Trophoblast cell (in vitro differentiated cells and primary cell): ENCODE results near the gene FYN.

Source experiments
- DNase-seq, 2 donors: peaks; one replicate each; pipeline ENCODE4 v3.0.0-alpha.2; 2016
- H2AFZ ChIP-seq: 2 replicates; pipeline ENCODE4 v1.6.1; 2013; ENCODE audit warnings: low read length, moderate library complexity, mild to moderate bottlenecking; ENCODE audit not compliant: insufficient read depth, poor library complexity
- H2AK5ac ChIP-seq: 2 replicates; pipeline ENCODE4 v1.6.1; 2013; ENCODE audit warnings: mild to moderate bottlenecking, low read length
- H2BK120ac ChIP-seq: 2 replicates; pipeline ENCODE4 v1.6.1; 2013; ENCODE audit warnings: low read length, mild to moderate bottlenecking, moderate library complexity; ENCODE audit not compliant: insufficient read depth, poor library complexity
- H2BK12ac ChIP-seq: 2 replicates; pipeline ENCODE4 v1.6.1; 2013; ENCODE audit warnings: mild to moderate bottlenecking, low read length, moderate library complexity
- H2BK5ac ChIP-seq: 2 replicates; pipeline ENCODE4 v1.6.1; 2013; ENCODE audit warnings: low read length, low read depth, moderate library complexity, mild to moderate bottlenecking; ENCODE audit not compliant: poor library complexity
- H3K14ac ChIP-seq: 2 replicates; pipeline ENCODE4 v1.6.1; 2013; ENCODE audit warnings: mild to moderate bottlenecking, low read length
- H3K18ac ChIP-seq: 2 replicates; pipeline ENCODE4 v1.6.1; 2013; ENCODE audit warnings: mild to moderate bottlenecking, low read length
- H3K23ac ChIP-seq: 2 replicates; pipeline ENCODE4 v1.6.1; 2013; ENCODE audit warnings: low read length
- H3K27ac ChIP-seq: 2 replicates; pipeline ENCODE4 v1.5.1; 2013; ENCODE audit warnings: low read depth, mild to moderate bottlenecking, inconsistent platforms, low read length, moderate library complexity
- H3K27me3 ChIP-seq: 2 replicates; pipeline ENCODE4 v1.6.1; 2013; ENCODE audit warnings: inconsistent platforms, mild to moderate bottlenecking, low read length, moderate library complexity; ENCODE audit not compliant: insufficient read depth
- H3K36me3 ChIP-seq, 2 experiments: 1 replicate in 1 of 2; 2 replicates in 1 of 2; pipeline ENCODE4 v1.6.1; 2013; ENCODE audit warnings: low read length in 2 of 2, mild to moderate bottlenecking in 2 of 2, moderate library complexity in 1 of 2; ENCODE audit not compliant: insufficient read depth in 2 of 2, control insufficient read depth in 1 of 2
- H3K4ac ChIP-seq: 2 replicates; pipeline ENCODE4 v1.6.1; 2013; ENCODE audit warnings: low read depth, mild to moderate bottlenecking, low read length, moderate library complexity
- H3K4me1 ChIP-seq, 2 experiments: 1 replicate in 1 of 2; 2 replicates in 1 of 2; pipeline ENCODE4 v1.6.1; 2013; ENCODE audit warnings: low read length in 2 of 2, mild to moderate bottlenecking in 2 of 2, moderate library complexity in 1 of 2; ENCODE audit not compliant: insufficient read depth in 2 of 2, control insufficient read depth in 1 of 2
- H3K4me2 ChIP-seq: 2 replicates; pipeline ENCODE4 v1.6.1; 2013; ENCODE audit warnings: inconsistent platforms, mild to moderate bottlenecking, low read length, moderate library complexity
- H3K4me3 ChIP-seq: 2 replicates; pipeline ENCODE4 v1.5.1; 2013; ENCODE audit warnings: mild to moderate bottlenecking, low read depth, low read length, inconsistent platforms
- H3K79me1 ChIP-seq: one replicate; pipeline ENCODE4 v1.6.1; 2013; ENCODE audit warnings: low read length
- H3K79me2 ChIP-seq: 2 replicates; pipeline ENCODE4 v1.6.1; 2013; ENCODE audit warnings: low read length, mild to moderate bottlenecking; ENCODE audit not compliant: control insufficient read depth, insufficient read depth, poor library complexity
- H3K9ac ChIP-seq: 2 replicates; pipeline ENCODE4 v1.6.1; 2013; ENCODE audit warnings: mild to moderate bottlenecking, low read length
- H3K9me3 ChIP-seq: 2 replicates; pipeline ENCODE4 v1.6.1; 2013; ENCODE audit warnings: low read depth, mild to moderate bottlenecking, control low read depth, inconsistent platforms, low read length; ENCODE audit not compliant: insufficient read depth
- H4K12ac ChIP-seq: 2 replicates; pipeline ENCODE4 v1.6.1; 2013; ENCODE audit warnings: low read depth, mild to moderate bottlenecking, low read length, moderate library complexity
- H4K8ac ChIP-seq: 2 replicates; pipeline ENCODE4 v1.6.1; 2013; ENCODE audit warnings: low read depth, mild to moderate bottlenecking, low read length, moderate library complexity
- H4K91ac ChIP-seq: one replicate; pipeline ENCODE4 v1.6.1; 2013; ENCODE audit warnings: low read depth, mild to moderate bottlenecking, low read length, moderate library complexity
- WGBS: extraction: QIAGEN DNeasy Blood & Tissue Kit; methylation state at CpG from one replicate; pipeline ENCODE4 v1.1.7; 2013; ENCODE audit warnings: missing lambda C conversion rate; ENCODE audit not compliant: insufficient read length, insufficient coverage; ENCODE audit errors: extremely low coverage; 5-methylcytosine and 5-hydroxymethylcytosine counted together

FYN gene

DNA sequence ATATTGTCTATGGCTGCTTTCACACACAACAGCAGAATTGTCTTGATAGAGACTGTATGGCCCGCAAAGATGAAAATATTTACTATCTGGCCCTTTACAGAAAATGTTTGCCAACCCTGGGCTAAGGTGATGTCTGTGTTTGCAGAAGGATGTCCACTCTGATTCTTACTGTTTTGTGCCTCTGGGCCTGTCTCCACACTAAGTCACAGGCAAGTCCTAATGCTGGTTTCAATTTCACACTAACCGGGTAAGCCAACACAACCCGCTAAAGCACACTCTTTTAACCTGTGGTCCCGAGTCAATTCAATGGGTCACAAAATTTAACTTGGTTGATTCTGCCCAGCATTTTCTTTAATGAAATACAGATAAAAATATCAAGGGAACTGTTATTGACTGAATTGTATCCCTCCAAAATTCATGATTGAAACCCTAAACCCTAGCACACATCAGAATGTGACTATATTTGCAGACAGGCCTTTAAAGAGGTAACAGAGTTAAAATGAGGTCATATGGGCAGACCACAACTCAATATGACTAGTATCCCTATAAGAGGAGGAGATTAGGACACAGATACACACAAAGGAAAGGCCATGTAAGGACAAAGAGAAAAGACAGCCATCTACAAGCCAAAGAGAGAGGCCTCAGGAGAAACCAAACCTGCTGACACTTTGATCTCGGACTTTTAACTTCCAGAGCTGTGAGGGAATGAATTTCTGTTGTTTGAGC lies 78.4 kb downstream of the FYN start:
- Histone ChIP-seq H3K4ac (no peak overlapping the region), H3K4me3 (no peak overlapping the region), H3K79me2 (no peaks in the 10 kb centered on the region), H3K23ac (no peak overlapping the region), H2BK12ac (no peak overlapping the region), H3K79me1 (no peaks in the 10 kb centered on the region), H3K14ac (no peak overlapping the region), H2AK5ac (no peak overlapping the region), H3K36me3 (no peaks in the 10 kb centered on the region), H4K91ac (no peak overlapping the region), H3K9ac (no peak overlapping the region), H3K27me3 (no peaks in the 10 kb centered on the region), H3K27ac (no peak overlapping the region), H3K4me2 (no peak overlapping the region), H2BK120ac (no peak overlapping the region), H4K8ac (no peak overlapping the region), H4K12ac (no peak overlapping the region), H3K4me1 (peaks cover 0 to 4% of the 10 kb centered on the region in 2 experiments), H2BK5ac (no peak overlapping the region), H3K9me3 (no peaks in the 10 kb centered on the region), H2AFZ (no peak overlapping the region), H3K18ac (no peak overlapping the region)
- DNase-seq = no peak
- no CpG with 5 or more reads among the region's 5 CpGs for whole genome bisulfite sequencing

DNA sequence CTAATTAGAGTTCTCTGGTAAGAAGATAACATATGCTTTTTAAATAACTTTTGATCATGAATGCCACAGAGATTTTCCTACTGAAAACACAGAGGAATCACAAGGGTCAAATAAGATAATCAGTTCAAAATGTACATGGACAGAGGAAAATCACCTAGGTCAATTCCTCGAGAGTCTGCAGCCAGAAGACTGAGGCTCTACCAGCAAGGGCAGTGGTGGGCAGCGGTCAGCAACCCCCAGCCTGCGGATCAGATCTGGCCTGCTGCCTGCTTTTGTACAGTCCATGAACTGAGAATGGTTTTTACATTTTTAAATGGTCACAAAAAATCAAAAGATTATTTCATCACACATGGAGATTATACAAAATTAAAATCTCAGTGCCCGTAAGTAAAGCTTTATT lies 79.0 kb downstream of the FYN start:
- H3K14ac ChIP-seq = no peak overlapping the region
- H2BK12ac ChIP-seq = no peak overlapping the region
- no peak overlapping the region for H3K4ac ChIP-seq
- no peak overlapping the region for H3K4me2 ChIP-seq
- H4K91ac ChIP-seq = no peak overlapping the region
- H3K79me2 ChIP-seq = no peaks in the 10 kb centered on the region
- no peak overlapping the region for H2BK120ac ChIP-seq
- no peak overlapping the region for H2AFZ ChIP-seq
- no peak overlapping the region for H4K8ac ChIP-seq
- peaks cover 0 to 4% of the 10 kb centered on the region in 2 experiments for H3K4me1 ChIP-seq
- no peak overlapping the region for H2BK5ac ChIP-seq
- no peak overlapping the region for H3K4me3 ChIP-seq
- no peak overlapping the region for H3K23ac ChIP-seq
- no peak overlapping the region for H3K18ac ChIP-seq
- H3K36me3 ChIP-seq = no peaks in the 10 kb centered on the region
- H2AK5ac ChIP-seq = no peak overlapping the region
- no peaks in the 10 kb centered on the region for H3K79me1 ChIP-seq
- no peak overlapping the region for H3K27ac ChIP-seq
- no peak for DNase-seq
- H4K12ac ChIP-seq = no peak overlapping the region
- no peaks in the 10 kb centered on the region for H3K9me3 ChIP-seq
- no peak overlapping the region for H3K9ac ChIP-seq
- no CpG with 5 or more reads among the region's 4 CpGs for WGBS
- no peaks in the 10 kb centered on the region for H3K27me3 ChIP-seq

DNA sequence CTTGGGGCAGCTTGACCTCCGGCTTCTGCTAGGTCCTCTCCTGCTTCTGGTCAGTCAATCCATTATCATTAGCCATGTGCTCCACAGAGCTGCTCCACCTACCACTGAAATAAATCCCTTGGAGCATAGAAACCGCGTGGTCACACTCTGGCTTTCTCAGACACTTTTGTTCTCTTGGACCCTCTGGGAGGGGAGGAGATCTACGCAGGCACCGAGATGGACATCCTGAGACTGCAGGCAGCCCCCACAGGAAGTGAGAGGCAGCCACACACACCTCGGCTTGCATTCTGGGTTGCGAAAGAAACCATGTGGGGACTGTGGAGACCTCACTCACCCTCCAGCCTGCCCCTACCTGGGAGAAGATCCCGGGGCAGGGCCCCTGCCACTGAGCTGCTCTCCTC lies 79.5 kb downstream of the FYN start:
- WGBS = no CpG with 5 or more reads among the region's 8 CpGs
- Histone ChIP-seq H2BK120ac (no peak overlapping the region), H2AK5ac (no peak overlapping the region), H3K36me3 (no peaks in the 10 kb centered on the region), H3K14ac (no peak overlapping the region), H2BK5ac (no peak overlapping the region), H3K4ac (no peak overlapping the region), H3K4me3 (no peak overlapping the region), H3K4me2 (no peak overlapping the region), H4K8ac (no peak overlapping the region), H3K79me2 (no peaks in the 10 kb centered on the region), H2BK12ac (no peak overlapping the region), H3K9me3 (no peaks in the 10 kb centered on the region), H4K12ac (no peak overlapping the region), H4K91ac (no peak overlapping the region), H3K27me3 (no peaks in the 10 kb centered on the region), H3K9ac (no peak overlapping the region), H3K4me1 (peaks cover 0 to 6% of the 10 kb centered on the region in 2 experiments), H3K18ac (no peak overlapping the region), H3K79me1 (no peaks in the 10 kb centered on the region), H3K27ac (no peak overlapping the region), H2AFZ (no peak overlapping the region), H3K23ac (no peak overlapping the region)
- no peak for DNase-seq

DNA sequence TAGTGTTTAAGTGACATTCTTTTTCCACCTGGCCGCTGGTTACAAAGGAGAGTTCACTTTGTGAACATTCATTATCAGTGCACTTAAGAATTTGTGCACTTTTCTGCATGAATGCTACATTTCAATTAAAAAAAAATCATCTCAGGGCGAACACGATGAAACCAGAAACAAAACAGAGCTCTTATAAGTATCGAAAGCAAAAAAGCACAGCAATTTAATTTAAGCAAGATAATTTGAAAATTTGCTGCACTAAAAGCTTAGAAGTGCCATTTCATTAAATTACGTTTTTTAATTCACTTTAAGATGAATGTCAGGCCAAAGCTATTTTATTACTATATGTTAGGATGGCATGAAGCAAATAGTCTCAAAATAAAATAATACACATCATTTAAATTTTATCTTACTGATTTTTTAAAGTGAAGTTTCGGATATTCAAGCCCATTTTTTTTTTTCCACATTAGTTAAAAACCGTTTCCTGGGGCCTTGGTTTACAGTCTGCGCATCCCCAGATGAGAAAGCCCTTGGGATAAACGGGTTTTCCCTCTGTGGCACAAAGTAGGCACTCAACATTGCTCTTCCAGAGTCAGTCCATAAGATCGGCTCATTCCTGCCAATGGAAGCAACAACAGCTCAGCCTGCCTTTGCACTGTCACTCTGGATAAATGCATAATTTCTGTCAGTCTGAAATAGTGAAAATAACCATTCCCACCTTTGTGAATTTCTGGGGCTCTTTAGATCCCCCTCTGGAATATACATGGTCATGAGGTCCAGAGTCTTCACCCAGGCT lies 80.1 kb downstream of the FYN start:
- Histone ChIP-seq H2BK12ac (no peak overlapping the region), H3K4ac (no peak overlapping the region), H3K27ac (no peak overlapping the region), H3K79me1 (no peaks in the 10 kb centered on the region), H4K91ac (no peak overlapping the region), H3K4me2 (no peak overlapping the region), H3K4me1 (peaks cover 0 to 3% of the 10 kb centered on the region in 2 experiments), H2BK120ac (no peak overlapping the region), H3K23ac (no peak overlapping the region), H3K14ac (no peak overlapping the region), H3K9ac (no peak overlapping the region), H3K36me3 (no peaks in the 10 kb centered on the region), H2BK5ac (no peak overlapping the region), H3K79me2 (no peaks in the 10 kb centered on the region), H2AK5ac (no peak overlapping the region), H3K9me3 (no peaks in the 10 kb centered on the region), H2AFZ (no peak overlapping the region), H3K27me3 (no peaks in the 10 kb centered on the region), H4K8ac (no peak overlapping the region), H3K4me3 (no peak overlapping the region), H3K18ac (no peak overlapping the region), H4K12ac (no peak overlapping the region)
- WGBS = no CpG with 5 or more reads among the region's 10 CpGs
- DNase-seq = no peak
